ENCODE results near the gene BATF.
A peak's percentile ranks its signal among the peaks of the same experiment; 100 is the strongest.

BATF gene

GRCh38 chr14:75545907-75546306, 23.6 kb downstream of the BATF start:
- no peak for DNase-seq (ENCODE audit: low spot score)
- in situ Hi-C loops (cut with MboI; ENCODE audit: low sequenced_read_pairs, unreplicated experiment) = no loop called here
- TF ChIP-seq CTCF (IDR thresholded peaks at IDR 0.05; ENCODE audit: borderline replicate concordance, control extremely low read depth, extremely low read depth, insufficient read depth, missing control alignments) = no peak

GRCh38 chr14:75547552-75548250, 25.4 kb downstream of the BATF start:
- no peak for DNase-seq (ENCODE audit: low spot score)
- no peak for TF ChIP-seq CTCF (IDR thresholded peaks at IDR 0.05; ENCODE audit: borderline replicate concordance, control extremely low read depth, extremely low read depth, insufficient read depth, missing control alignments)
- in situ Hi-C loops (cut with MboI; ENCODE audit: low sequenced_read_pairs, unreplicated experiment) = no loop called here

GRCh38 chr14:75548544-75548943, 26.3 kb downstream of the BATF start:
- DNase-seq (ENCODE audit: low spot score) = no peak
- in situ Hi-C loops (cut with MboI; ENCODE audit: low sequenced_read_pairs, unreplicated experiment) = no loop called here
- no peak for TF ChIP-seq CTCF (IDR thresholded peaks at IDR 0.05; ENCODE audit: borderline replicate concordance, control extremely low read depth, extremely low read depth, insufficient read depth, missing control alignments)

- in situ Hi-C loops (cut with MboI; ENCODE audit: low sequenced_read_pairs, unreplicated experiment) = no loop called here
- peak; percentile 47 for DNase-seq (ENCODE audit: low spot score)
- TF ChIP-seq CTCF (IDR thresholded peaks at IDR 0.05; ENCODE audit: borderline replicate concordance, control extremely low read depth, extremely low read depth, insufficient read depth, missing control alignments) = no peak
Observed at GRCh38 chr14:75549169-75549568, 26.9 kb downstream of the BATF start.

- DNase-seq (ENCODE audit: low spot score) = no peak
- in situ Hi-C loops (cut with MboI; ENCODE audit: low sequenced_read_pairs, unreplicated experiment) = no loop called here
- no peak for TF ChIP-seq CTCF (IDR thresholded peaks at IDR 0.05; ENCODE audit: borderline replicate concordance, control extremely low read depth, extremely low read depth, insufficient read depth, missing control alignments)
Observed at GRCh38 chr14:75551021-75551420, 28.8 kb downstream of the BATF start.

- no peak for DNase-seq (ENCODE audit: low spot score)
- no peak for TF ChIP-seq CTCF (IDR thresholded peaks at IDR 0.05; ENCODE audit: borderline replicate concordance, control extremely low read depth, extremely low read depth, insufficient read depth, missing control alignments)
- in situ Hi-C loops (cut with MboI; ENCODE audit: low sequenced_read_pairs, unreplicated experiment) = no loop called here
Observed at GRCh38 chr14:75553157-75553556, 30.9 kb downstream of the BATF start.

Data from GM13976 (cell line).